Vagina (tissue), 2 donors: ENCODE data around the gene MAPK1IP1L. TPM values are rescaled to one million over a fixed set of nuclear protein-coding genes. Genes with fewer than 3 reads are reported as not detected.

ENCODE experiments used
- DNase-seq, 2 donors: peaks; one replicate each; pipeline ENCODE4 v3.0.0-alpha.2; 2017; ENCODE audit errors: extremely low spot score in 2 of 2
- H3K27ac ChIP-seq: fragments of 200-600 bp; sonication (generic); one replicate; pipeline ENCODE4 v1.5.1; 2019
- H3K27me3 ChIP-seq: fragments of 200-600 bp; sonication (generic); one replicate; pipeline ENCODE4 v1.5.1; 2019
- H3K36me3 ChIP-seq, 2 donors: fragments of 200-600 bp; sonication (generic); one replicate each; pipeline ENCODE4 v1.5.1; 2017 to 2019
- H3K4me1 ChIP-seq: fragments of 200-600 bp; sonication (generic); one replicate; pipeline ENCODE4 v1.5.1; 2019
- H3K4me3 ChIP-seq, 2 donors: fragments of 200-600 bp; sonication (generic); 1 replicate in 1 of 2; 2 replicates in 1 of 2; pipeline ENCODE4 v1.5.1; 2016 to 2019
- H3K9me3 ChIP-seq: fragments of 200-600 bp; sonication (generic); one replicate; pipeline ENCODE4 v1.5.1; 2019
- CTCF ChIP-seq, 3 experiments: fragments of 450-650 bp in 2 of 3; fragments of 200-600 bp in 1 of 3; sonication (generic) in 1 of 3; IDR thresholded peaks; one replicate each; pipeline ENCODE4 v1.5.1; 2017 to 2019; ENCODE audit warnings: antibody characterized with exemption in 3 of 3, mild to moderate bottlenecking in 2 of 3, moderate library complexity in 2 of 3
- POLR2A ChIP-seq, 2 donors: fragments of 450-650 bp; IDR thresholded peaks; one replicate each; pipeline ENCODE4 v1.6.1; 2017; ENCODE audit warnings: antibody characterized with exemption in 2 of 2, mild to moderate bottlenecking in 2 of 2, moderate library complexity in 2 of 2
- POLR2AphosphoS5 ChIP-seq, 2 donors: sonication (generic); formaldehyde crosslinking; IDR thresholded peaks; one replicate each; pipeline ENCODE4 v1.9.0; 2017; ENCODE audit warnings: antibody characterized with exemption in 2 of 2, mild to moderate bottlenecking in 2 of 2, low read depth in 1 of 2; ENCODE audit not compliant: insufficient read depth in 1 of 2
- intact Hi-C: fragments of 100-400 bp; cut with DNase I; formaldehyde crosslinking; loops from one replicate; pipeline ENCODE4 v1.15.1; 2023
- total RNA-seq: library from RNA; depleted of rRNA; stranded (reverse); fragments of >200 nt; gene quantifications from one replicate; pipeline ENCODE4 v1.2.3, GENCODE V29; 2016

The MAPK1IP1L gene
- total RNA-seq, 1 donor from 2014 or later = 39.3 TPM

GRCh38 chr14:55097881-55098560, 46.6 kb downstream of the MAPK1IP1L start:
- no peaks in the 10 kb centered on the region for H3K36me3 ChIP-seq
- no peaks in the 10 kb centered on the region for H3K9me3 ChIP-seq
- no peak for DNase-seq
- H3K27ac ChIP-seq = peak overlapping the region; percentile 98
- H3K4me1 ChIP-seq = peaks cover 62% of the 10 kb centered on the region
- no peak for TF ChIP-seq CTCF (IDR thresholded peaks at IDR 0.05)
- no peak for TF ChIP-seq POLR2A (IDR thresholded peaks at IDR 0.05)
- peak in 1 of 2 donors; percentile 53 for TF ChIP-seq POLR2AphosphoS5 (IDR thresholded peaks at IDR 0.05; ENCODE audit: insufficient read depth in 1 of 2, low read depth in 1 of 2)
- H3K4me3 ChIP-seq = no peak overlapping the region
- no peaks in the 10 kb centered on the region for H3K27me3 ChIP-seq
- intact Hi-C loops = no loop called here

GRCh38 chr14:55098561-55098898, 47.1 kb downstream of the MAPK1IP1L start:
- no peaks in the 10 kb centered on the region for H3K36me3 ChIP-seq
- no peak overlapping the region for H3K4me3 ChIP-seq
- DNase-seq = no peak
- intact Hi-C loops = no loop called here
- no peak for TF ChIP-seq CTCF (IDR thresholded peaks at IDR 0.05)
- TF ChIP-seq POLR2AphosphoS5 (IDR thresholded peaks at IDR 0.05; ENCODE audit: insufficient read depth in 1 of 2, low read depth in 1 of 2) = no peak
- no peak for TF ChIP-seq POLR2A (IDR thresholded peaks at IDR 0.05)
- H3K9me3 ChIP-seq = no peaks in the 10 kb centered on the region
- no peaks in the 10 kb centered on the region for H3K27me3 ChIP-seq
- peaks cover 67% of the 10 kb centered on the region for H3K4me1 ChIP-seq
- H3K27ac ChIP-seq = peak overlapping the region; percentile 98

DNA sequence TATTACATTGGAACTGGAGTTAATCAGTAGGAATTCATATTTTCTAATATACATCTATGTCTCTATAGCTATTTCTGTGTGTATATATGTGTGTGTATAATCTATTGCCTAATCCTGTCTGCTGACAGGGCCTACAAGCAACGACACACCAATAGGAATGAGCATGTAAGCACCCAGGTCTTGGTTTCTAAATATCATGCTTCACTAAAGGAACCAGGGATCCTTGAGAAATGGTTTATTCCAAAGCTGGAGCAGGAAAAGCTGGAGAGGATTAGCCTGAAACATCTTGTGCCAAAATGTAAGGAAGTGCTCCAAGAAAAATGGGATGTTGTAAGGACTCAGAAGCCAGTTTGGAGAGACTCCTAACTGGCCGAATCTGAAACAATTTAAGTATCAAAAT, 48.3 kb downstream of the MAPK1IP1L start:
- Histone ChIP-seq H3K9me3 (no peaks in the 10 kb centered on the region), H3K27me3 (no peaks in the 10 kb centered on the region), H3K27ac (peak overlapping the region; percentile 98), H3K4me3 (no peak overlapping the region), H3K4me1 (peaks cover 75% of the 10 kb centered on the region), H3K36me3 (no peaks in the 10 kb centered on the region)
- TF ChIP-seq POLR2A (IDR thresholded peaks at IDR 0.05) (no peak), CTCF (IDR thresholded peaks at IDR 0.05) (no peak), POLR2AphosphoS5 (IDR thresholded peaks at IDR 0.05; ENCODE audit: insufficient read depth in 1 of 2, low read depth in 1 of 2) (peak in 1 of 2 donors; percentile 73)
- no peak for DNase-seq
- intact Hi-C loops = no loop called here

- Histone ChIP-seq H3K4me1 (peaks cover 90% of the 10 kb centered on the region), H3K36me3 (no peaks in the 10 kb centered on the region), H3K27me3 (no peaks in the 10 kb centered on the region), H3K27ac (peak overlapping the region; percentile 98), H3K9me3 (no peaks in the 10 kb centered on the region), H3K4me3 (no peak overlapping the region)
- DNase-seq = no peak
- no peak for TF ChIP-seq POLR2AphosphoS5 (IDR thresholded peaks at IDR 0.05; ENCODE audit: insufficient read depth in 1 of 2, low read depth in 1 of 2)
- TF ChIP-seq CTCF (IDR thresholded peaks at IDR 0.05) = no peak
- TF ChIP-seq POLR2A (IDR thresholded peaks at IDR 0.05) = no peak
- intact Hi-C loops = no loop called here
Observed at GRCh38 chr14:55101698-55102097, 50.3 kb downstream of the MAPK1IP1L start.

- peaks cover 94% of the 10 kb centered on the region for H3K4me1 ChIP-seq
- no peaks in the 10 kb centered on the region for H3K36me3 ChIP-seq
- DNase-seq = peak in 1 of 2 donors; percentile 98
- TF ChIP-seq CTCF (IDR thresholded peaks at IDR 0.05) (no peak), POLR2AphosphoS5 (IDR thresholded peaks at IDR 0.05; ENCODE audit: insufficient read depth in 1 of 2, low read depth in 1 of 2) (peak; percentile 89 to 94)
- peak overlapping the region; percentile 98 for H3K27ac ChIP-seq
- H3K27me3 ChIP-seq = no peaks in the 10 kb centered on the region
- intact Hi-C loops = no loop called here
- no peak overlapping the region for H3K4me3 ChIP-seq
- no peaks in the 10 kb centered on the region for H3K9me3 ChIP-seq
Observed at GRCh38 chr14:55102141-55102621, 50.7 kb downstream of the MAPK1IP1L start.
